ENCODE measurements around the gene LRRC8E.

DNA sequence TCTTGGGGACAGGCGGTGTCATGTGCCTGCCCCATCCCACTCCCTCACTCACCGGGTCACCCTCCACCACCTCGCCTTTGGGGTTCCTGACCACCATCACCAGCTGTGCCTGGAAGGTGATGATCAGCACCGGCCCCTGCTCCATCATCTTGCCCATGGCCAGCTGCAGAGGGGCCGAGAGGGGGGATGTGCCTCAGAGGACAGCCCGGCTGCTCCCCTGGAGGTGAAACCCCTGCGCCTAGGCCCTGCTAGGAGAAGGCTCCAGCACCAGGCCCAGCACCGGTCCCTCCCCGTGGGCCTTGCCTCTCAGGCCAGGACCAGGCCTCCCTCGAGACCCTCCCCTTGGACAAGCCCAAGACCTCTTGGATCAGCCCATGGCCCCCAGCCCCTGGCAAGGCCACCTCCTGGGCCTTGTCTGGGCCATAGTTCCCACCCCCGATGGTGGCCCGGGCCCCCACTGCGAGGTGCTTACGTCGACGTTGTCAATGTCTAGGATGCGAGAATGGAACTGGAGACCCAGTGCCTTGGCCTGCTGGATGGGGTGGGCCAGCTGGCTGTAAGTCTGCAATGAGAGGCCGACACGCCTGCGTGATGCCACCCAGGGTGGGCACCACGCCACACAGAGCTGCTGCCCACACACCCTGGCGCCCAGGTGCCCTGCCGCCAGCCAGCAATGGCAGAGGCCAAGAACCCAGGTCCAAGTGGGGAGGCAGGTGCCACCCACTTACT lies 39.5 kb downstream of the LRRC8E start:
- TF ChIP-seq ZNF425 (CRISPR knock-in tag; conservative IDR thresholded peaks at IDR 0.05) (no peak), ZNF423 (CRISPR knock-in tag; IDR thresholded peaks at IDR 0.05) (no peak), ZNF416 (CRISPR knock-in tag; IDR thresholded peaks at IDR 0.05) (no peak), NFATC4 (CRISPR knock-in tag; IDR thresholded peaks at IDR 0.05) (no peak)
- TF ChIP-seq, protein P1, sequence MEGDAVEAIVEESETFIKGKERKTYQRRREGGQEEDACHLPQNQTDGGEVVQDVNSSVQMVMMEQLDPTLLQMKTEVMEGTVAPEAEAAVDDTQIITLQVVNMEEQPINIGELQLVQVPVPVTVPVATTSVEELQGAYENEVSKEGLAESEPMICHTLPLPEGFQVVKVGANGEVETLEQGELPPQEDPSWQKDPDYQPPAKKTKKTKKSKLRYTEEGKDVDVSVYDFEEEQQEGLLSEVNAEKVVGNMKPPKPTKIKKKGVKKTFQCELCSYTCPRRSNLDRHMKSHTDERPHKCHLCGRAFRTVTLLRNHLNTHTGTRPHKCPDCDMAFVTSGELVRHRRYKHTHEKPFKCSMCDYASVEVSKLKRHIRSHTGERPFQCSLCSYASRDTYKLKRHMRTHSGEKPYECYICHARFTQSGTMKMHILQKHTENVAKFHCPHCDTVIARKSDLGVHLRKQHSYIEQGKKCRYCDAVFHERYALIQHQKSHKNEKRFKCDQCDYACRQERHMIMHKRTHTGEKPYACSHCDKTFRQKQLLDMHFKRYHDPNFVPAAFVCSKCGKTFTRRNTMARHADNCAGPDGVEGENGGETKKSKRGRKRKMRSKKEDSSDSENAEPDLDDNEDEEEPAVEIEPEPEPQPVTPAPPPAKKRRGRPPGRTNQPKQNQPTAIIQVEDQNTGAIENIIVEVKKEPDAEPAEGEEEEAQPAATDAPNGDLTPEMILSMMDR (IDR thresholded peaks at IDR 0.05), result no peak
- TF ChIP-seq, protein P2, sequence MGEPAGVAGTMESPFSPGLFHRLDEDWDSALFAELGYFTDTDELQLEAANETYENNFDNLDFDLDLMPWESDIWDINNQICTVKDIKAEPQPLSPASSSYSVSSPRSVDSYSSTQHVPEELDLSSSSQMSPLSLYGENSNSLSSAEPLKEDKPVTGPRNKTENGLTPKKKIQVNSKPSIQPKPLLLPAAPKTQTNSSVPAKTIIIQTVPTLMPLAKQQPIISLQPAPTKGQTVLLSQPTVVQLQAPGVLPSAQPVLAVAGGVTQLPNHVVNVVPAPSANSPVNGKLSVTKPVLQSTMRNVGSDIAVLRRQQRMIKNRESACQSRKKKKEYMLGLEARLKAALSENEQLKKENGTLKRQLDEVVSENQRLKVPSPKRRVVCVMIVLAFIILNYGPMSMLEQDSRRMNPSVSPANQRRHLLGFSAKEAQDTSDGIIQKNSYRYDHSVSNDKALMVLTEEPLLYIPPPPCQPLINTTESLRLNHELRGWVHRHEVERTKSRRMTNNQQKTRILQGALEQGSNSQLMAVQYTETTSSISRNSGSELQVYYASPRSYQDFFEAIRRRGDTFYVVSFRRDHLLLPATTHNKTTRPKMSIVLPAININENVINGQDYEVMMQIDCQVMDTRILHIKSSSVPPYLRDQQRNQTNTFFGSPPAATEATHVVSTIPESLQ (CRISPR knock-in tag; IDR thresholded peaks at IDR 0.05), result no peak
- TF ChIP-seq, protein P3, sequence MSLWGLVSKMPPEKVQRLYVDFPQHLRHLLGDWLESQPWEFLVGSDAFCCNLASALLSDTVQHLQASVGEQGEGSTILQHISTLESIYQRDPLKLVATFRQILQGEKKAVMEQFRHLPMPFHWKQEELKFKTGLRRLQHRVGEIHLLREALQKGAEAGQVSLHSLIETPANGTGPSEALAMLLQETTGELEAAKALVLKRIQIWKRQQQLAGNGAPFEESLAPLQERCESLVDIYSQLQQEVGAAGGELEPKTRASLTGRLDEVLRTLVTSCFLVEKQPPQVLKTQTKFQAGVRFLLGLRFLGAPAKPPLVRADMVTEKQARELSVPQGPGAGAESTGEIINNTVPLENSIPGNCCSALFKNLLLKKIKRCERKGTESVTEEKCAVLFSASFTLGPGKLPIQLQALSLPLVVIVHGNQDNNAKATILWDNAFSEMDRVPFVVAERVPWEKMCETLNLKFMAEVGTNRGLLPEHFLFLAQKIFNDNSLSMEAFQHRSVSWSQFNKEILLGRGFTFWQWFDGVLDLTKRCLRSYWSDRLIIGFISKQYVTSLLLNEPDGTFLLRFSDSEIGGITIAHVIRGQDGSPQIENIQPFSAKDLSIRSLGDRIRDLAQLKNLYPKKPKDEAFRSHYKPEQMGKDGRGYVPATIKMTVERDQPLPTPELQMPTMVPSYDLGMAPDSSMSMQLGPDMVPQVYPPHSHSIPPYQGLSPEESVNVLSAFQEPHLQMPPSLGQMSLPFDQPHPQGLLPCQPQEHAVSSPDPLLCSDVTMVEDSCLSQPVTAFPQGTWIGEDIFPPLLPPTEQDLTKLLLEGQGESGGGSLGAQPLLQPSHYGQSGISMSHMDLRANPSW (CRISPR knock-in tag; conservative IDR thresholded peaks at IDR 0.05; ENCODE audit: low read depth), result no peak

Measured in WTC11 (cell line).